Hindlimb muscle (tissue), 1 donor: Measurements from ENCODE around the gene HPN. TPM values are rescaled to one million over a fixed set of nuclear protein-coding genes. Genes with fewer than 3 reads are reported as not detected.

Experiments
- DNase-seq: peaks from one replicate; pipeline ENCODE4 v3.0.0-alpha.2; 2013
- polyA plus RNA-seq: library from polyadenylated mRNA; unstranded; fragments of 120-200 nt; gene quantifications from one replicate; pipeline ENCODE4 v1.2.1, GENCODE V29; 2013; ENCODE audit not compliant: insufficient read length

Gene HPN
- polyA plus RNA-seq, 1 donor = 0.36 TPM

DNA sequence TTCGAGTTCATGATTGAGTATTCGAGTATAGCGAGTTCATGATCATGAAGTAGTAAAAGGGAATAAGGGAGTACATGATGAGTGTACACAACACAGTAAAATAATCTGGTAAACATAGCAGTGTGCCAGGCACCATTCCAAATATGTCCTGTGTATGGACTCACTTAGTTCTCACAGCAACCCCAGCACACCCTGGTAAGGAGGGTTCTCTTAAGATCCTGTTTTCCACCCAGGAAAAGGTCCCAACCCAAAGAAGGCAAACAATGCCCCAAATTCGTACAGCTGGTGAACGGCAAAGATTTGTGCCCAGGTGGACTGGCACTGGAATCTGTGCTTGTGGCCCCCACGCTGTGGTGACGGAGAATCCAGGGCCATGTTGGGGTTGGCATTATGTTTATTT is 21.4 kb downstream of the HPN start:
- no peak for DNase-seq

DNA sequence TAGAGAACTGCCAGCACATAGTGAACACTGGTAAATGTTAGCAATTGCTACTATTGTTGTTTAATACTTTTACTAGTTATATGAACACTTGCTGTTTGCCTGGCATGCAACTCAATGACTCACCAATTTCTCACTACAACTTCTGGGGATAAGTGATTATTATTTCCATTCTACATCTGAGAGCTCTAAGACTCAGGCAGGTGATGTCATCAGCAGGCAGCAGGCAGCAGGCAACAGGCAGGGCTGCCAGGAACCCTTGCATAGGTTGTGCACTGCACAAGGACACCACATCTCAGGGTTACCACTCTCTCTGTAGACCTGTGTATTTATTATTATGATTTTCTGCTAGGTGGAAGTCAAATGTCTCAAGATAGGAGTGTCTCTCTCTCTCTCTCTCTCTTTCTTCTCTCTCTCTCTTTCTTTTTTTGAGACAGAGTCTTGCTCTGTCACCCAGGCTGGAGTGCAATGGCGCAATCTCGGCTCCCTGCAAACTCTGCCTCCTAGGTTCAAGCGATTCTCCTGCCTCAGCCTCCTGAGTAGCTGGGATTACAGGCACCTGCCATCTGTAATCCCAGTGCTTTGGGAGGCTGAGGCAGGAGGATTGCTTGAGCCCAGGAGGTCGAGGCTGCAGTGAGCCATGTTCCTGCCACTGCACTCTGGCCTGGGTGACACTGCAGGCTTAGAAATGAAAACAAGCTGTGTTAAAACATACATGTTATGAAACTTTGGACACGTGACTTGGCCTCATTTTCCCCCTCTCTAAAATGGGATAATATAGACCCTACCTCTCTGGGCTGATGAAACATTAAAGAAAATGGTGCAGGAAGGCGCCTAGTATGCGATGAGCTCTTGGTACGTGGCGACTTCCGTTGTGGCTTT is 22.7 kb downstream of the HPN start:
- no peak for DNase-seq

DNA sequence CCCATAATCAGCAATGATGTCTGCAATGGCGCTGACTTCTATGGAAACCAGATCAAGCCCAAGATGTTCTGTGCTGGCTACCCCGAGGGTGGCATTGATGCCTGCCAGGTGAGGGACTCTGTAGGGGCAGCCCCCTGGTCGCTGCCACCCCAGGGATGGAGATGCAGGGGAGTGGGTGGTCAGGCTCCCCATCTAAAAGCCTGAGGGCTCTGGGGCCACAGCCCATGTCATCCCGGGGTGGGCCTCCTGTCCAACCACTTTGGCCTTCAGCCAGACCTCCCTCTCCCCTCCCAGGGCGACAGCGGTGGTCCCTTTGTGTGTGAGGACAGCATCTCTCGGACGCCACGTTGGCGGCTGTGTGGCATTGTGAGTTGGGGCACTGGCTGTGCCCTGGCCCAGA is 24.1 kb downstream of the HPN start:
- DNase-seq = no peak

DNA sequence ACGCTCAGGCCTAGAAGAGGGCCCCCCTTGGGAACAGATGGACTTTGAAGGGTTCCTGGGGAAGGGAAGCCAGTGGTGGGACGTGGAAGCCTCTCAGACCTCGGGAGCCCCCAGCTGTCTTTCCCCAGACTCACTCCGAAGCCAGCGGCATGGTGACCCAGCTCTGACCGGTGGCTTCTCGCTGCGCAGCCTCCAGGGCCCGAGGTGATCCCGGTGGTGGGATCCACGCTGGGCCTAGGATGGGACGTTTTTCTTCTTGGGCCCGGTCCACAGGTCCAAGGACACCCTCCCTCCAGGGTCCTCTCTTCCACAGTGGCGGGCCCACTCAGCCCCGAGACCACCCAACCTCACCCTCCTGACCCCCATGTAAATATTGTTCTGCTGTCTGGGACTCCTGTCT is 24.6 kb downstream of the HPN start:
- DNase-seq = no peak

DNA sequence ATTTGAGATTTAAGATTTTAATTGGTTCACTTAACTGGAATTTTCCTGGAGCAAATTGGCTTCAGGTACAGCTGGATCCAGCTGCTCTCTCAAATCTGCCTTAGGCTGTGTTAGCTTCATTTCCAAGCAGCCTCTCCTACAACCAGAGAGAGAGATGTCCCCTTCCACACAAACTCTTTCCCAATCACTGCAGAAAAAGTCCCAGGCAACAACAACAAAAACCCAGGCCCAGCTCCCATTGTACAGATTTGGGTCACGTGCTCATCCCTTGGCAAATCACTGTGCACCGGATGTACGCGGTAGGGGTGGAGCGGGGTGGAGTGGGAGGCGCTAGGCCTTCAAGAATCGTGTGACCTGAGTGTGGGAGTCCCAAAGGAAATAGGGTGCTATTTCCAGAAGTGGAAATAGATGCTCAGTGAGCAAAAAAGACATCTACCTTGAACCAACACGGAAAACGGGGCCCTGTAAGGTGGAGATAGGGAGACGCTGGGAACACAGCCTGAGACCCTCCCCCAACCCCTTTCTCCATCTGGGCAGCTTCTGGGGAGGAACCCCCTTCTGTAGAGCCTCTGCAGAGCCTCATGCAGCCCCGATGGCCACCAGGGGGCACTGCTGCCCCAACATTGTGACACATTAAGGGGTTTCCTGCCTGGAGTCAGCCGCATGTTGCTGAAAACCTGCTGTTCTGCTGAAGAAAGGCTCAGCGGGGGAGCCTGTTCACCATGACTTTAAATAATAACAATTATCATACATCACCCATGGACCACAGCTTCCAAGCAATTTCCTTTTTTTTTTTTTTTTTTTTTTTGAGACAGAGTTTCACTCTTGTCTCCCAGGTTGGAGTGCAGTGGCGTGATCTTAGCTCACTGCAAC is 25.4 kb downstream of the HPN start:
- peak; percentile 78 for DNase-seq

DNA sequence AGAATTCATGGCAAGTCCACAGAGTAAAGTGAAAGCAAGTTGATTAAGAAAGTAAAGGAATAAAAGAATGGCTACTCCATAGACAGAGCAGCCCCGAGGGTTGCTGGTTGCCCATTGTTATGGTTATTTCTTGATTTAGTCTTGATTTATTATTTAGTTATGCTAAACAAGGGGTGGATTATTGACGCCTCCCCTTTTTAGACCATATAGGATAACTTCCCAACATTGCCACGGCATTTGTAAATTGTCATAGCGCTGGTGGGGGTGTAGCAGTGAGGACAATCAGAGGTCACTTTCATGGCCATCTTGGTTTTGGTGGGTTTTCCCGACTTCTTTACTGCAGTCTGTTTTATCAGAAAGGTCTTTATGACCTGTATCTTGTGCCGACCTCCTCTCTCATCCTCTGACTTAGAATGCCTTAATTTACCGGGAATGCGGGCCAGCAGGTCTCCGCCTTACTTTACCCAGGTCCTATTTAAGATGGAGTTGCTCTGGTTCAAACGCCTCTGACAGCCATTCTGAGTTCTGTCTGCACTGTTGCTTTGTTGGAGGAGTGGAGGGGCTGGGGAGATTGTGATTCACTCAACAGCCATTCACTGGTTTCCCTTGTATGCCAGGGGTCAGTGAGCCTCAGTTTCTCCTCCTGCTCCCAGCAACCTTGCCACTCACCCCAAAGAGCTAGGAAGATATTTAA is 27.6 kb downstream of the HPN start:
- no peak for DNase-seq

DNA sequence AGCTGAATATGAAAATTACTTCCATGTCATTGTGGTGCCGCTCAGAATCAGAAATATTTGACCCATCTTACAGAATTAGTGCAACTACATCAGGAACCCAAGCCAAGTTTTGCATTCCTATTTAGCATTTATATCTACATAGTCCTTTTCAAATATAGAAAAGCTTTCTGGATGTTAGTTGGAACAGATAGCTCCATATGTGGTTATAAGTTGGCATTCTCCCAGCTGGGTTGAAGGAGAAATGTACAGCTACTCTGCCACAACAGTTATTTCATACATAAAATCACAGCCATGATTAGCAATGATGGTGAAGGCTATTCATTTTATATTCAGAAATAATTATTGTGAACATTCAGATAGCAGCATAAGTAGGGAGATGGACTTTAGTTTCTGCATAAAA is 28.2 kb downstream of the HPN start:
- DNase-seq = no peak

DNA sequence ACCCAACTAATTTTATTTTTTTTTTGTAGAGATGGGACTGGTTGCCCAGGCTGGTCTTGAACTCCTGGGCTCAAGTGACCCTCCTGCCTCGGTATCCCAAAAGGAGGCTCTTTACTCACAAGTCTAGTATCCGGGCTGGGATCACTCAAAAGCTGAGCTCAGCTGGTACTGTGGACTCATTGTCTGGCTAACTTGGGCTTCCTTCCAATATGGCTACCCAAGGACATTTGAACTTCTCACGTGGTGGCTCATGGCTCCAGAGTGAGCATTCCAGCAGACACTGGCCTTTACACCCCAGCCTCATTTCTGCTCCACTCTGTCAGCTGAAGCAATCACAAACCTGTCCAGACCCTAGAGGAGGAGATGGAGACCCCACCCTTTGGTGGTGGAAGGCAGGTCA is 28.9 kb downstream of the HPN start:
- DNase-seq = no peak

DNA sequence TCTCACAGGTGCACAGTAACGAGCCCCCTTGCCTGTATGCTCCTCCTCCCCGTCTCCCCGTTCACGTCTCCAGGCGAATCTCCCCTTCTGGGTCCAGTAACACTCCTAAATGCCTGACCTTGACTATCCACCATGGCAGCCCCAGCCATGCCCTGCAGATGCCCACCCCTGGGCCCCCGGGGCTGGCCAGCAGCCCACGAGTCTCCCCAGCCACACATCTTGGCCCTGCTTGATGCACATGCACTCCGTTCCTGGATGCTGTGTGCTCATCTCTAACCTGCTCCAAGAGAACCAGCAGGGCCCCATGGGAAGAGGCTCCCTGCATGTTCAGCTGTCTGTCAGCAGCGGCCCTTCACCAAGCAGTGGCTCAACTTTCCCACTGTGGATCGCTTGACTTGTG is 32.0 kb downstream of the HPN start:
- DNase-seq = no peak

DNA sequence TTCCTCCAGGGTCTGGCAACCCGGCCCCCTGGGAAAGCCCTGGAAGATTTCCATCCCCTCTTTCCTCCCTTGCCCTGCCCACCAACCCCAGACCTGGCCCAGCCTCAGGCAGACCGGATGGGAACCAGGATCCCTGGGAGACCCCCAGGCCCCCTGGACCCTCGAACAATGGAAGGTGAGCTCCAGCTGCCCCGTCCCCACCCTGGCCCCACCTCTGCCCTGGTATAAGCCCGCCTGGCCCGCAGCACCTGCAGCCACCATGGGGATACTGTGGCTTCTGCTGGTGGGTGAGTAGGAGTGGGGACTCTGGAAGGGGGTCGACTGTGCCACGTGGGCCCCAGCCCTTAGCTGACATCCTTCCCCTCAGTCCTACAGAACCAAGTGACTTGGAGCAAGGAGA is 32.4 kb downstream of the HPN start:
- DNase-seq = no peak

DNA sequence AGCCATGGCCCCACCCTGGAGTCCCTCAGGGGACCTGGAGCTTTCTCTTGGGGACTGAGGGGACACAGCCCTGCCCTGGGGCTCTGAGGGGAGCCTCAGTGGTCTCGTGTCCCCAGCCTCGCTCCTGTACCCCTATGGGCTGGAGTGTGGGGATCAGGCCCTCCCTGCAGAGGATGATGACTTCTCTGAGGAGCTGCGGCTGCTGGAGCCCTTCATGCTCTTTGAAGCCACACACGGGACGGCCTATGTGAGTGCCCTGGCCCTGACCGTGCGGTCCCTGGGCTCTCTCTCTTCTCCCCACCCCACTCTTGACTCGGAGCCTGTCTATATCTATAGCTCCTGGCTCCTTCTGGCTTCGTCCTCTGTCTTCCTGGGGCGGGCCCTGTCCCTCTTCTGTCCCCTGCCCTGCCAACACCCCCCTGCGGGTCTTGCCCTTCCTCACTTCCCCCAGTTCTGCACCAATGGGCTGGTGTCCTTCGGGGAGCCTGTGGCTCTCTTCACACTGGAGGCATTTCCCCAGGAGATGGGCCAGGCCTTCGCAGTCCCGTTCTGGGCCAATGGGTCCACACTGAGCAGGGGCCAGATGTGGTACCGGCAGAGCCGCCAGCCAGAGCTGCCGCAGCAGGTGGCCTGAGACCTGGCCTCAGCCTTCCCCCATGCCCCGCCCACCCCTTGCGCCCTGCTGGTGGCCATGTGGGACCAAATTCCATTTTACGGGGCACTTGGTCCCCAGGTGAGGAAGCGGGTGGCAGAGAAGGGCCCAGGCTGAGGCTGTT is 33.1 kb downstream of the HPN start:
- no peak for DNase-seq

DNA sequence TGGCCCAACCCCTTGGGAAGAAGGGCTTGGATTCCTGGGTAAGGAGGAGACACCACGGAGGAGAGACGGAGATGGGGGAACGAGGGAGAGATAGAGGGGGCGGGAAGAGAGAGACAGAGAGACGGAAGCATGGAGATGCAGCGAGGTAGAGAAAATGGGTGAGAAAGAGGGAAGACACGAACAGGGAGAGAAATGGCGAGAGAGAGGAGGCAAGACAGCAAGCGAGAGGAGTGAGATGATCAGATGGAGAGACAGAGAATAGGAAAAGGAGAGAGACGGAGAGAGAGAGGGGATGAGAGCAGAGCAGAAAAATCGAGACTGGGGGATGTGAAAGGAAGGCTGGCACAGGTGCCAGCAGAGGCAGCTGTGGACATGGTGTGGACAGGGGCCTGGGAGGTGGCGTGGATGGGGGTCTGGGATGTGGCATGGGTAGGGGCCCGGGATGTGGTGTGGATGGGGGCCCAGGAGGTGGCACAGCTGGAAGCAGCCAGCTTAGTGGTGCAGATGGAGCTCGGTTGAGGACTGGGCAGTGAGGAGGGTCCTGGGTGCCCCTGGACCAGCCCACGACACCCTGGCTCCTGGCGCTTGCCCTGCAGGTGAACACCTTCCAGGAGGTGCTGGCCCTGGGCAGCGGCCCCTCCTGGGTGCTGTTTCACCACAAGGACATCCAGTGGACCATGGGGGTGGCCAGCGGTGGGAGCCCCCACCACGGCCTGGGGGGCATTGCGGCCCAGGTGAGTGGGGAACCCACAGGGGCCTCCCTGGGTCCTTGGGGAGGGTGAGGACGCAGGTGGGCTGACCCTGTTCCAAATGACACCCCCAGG is 33.9 kb downstream of the HPN start:
- DNase-seq = no peak

DNA sequence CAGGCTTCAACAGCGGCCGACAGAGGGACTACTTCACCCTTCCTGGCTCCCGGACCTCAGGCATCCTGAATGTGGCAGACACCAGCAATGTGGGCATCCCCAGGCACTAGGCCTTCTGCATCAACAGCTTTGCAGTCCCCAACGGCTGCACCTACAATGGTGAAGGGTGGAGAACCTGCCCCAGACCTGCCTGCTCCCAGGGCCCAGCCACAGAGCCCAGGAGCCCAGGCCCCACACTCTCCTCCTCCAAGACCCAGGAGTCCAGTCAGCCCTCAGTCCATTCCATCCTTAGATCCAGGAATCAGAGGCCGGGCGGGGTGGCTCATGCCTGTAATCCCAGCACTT is 34.5 kb downstream of the HPN start:
- no peak for DNase-seq

DNA sequence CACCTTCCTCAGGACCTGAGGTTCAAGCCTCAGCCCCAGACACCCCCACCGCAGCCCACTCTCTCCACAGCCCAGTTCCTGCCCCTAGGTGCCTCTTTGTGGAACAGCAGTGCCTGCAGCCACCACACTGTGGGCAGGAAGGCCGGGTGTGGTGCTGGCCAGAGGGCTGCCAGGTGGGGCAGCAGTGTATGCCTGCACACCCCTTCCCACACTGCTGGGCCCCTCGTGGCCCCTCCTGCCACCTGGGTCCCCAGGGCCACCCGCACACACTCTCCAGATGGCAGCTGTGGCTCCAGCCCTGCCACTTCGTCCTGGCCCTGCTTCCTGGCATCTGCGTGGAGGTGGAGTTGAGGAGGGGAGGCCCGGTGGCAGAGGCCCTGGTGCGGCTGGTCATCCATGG is 35.1 kb downstream of the HPN start:
- DNase-seq = no peak

DNA sequence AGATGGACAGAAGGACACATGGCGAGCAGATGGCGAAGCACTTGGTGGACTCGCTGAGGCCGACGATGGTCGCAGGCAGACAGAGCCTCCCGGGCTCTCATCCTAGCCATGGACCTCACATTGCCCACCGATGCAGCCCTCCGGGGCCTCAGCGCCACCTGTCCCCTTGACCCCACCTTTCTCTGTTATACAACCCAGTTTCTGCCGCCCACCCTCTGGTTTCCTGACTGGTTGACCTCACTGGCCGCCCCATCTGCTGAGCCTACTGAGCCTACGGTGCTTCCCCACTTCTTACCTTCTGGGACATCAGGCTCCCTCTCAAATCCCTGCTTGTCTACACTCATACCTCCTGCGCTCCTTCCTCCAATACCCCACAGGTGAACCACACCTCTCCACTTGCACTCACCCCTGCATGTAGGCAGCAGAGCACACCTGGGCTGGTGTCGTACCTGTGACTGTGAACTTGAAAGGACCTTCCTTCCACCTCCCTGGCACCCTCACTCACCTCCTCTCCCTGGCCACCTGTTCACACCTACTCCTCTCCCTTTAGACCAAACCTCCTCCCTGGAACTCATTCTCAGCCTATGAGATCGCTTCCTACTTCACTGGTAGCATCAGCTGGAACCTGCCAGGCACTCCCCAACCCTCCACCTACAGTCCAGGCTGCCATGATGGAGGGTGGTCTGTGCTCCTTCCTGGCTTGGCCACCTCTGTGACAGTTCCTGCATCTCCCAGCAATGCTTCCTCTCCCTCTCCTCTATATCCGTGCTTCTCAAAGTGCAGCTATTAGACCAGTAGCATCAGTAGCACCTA is 36.1 kb downstream of the HPN start:
- DNase-seq = no peak

DNA sequence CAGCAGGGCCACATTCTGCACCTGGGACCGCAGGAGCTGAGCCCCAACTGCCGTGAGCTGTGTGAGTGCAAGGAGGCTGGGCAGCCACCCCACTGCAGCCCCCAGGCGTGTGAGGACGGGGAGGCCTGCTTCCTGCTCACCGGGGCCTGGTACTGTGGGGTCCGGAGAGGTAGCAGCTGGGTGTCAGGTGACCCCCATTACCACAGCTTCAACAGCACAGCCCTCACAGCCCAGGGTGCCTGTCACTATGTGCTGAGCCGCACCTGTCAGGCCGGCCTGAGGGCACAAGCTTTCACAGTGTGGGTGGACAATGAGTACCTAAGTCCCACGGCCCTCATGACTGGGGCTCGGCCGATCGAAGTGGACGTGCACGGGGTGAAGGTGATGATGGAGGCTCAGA is 38.3 kb downstream of the HPN start:
- no peak for DNase-seq

DNA sequence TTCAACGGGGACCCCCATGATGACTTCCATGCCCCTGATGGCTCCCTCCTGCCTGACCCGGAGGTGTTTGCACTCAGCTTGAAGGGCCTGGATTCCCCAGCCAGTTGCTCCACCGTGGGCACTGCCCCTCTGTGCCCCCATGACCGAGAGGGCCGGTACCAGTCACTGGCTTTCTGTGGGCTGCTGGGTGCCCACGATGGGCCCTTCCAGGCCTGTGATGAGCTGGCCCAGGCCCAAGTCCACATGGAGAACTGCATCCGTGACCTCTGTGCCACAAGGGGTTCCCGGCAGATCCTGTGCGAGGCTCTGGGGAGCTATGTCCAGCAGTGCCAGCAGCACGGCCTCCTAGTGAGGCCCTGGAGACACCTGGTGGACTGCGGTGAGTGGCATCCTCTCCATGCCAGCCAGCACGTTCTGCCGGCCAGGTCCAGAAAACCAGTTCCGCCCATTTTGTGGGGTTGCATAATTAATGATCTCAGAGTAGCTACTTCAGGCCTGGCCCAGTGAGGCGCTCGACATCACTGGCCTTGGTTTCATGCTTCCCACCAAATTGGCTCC is 39.2 kb downstream of the HPN start:
- DNase-seq = no peak

DNA sequence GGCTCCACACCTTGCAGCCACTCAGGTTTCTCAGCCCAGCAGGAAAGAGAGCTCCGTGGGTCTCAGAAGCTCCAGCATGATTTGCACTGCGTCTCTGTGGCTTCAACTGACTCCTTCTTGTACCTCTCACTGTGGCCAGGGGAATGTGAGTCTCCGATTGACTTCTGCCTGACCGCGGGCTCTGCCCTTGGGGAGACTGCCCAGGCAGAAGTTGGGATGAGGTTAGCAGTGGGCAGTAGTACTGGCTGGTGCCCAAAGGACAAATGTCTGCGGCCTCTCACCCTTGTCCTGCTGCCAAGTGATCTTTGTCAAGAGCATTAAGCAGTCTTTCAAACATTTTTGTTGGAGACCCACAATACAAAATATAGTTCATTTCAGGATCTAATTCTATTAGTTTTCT is 39.7 kb downstream of the HPN start:
- no peak for DNase-seq

DNA sequence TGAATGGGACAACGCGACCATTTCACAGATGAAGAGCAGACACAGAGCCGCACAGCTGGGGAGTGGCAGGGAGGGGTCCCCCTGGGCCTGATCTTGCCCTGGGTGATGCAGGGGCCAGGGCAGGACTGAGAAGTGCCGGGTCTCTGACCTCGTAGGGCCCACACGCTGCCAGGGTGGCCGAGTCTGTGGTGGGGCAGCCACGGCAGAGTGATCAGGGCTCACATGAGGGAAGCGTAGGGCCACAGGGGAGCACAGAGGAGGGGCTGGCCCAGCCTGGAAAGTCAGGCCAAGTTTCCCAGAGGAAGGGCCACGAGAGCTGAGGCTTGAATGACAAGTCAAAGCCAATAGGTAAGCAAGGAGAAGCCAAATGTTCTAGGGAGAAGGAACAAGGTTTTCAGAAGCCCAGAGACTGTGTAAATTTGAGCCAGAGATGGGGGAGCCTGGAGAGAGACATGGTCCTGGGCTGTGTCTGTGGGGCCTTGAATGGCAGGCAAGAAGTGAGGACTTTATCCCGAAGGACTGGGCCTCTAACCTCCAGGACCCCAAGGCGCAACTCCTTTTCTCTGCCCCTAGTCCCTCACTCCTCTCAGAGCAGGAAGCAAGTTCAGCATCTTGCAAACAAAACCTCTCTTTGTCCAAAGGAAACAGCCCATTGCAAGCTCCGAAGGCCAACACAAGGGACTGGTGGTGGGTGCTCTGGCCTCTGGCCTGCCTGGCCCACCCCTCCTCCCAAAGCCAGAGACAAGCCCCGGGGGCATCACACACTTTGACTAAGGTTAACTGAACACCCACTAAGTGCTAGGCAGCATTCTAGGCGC is 42.4 kb downstream of the HPN start:
- no peak for DNase-seq

DNA sequence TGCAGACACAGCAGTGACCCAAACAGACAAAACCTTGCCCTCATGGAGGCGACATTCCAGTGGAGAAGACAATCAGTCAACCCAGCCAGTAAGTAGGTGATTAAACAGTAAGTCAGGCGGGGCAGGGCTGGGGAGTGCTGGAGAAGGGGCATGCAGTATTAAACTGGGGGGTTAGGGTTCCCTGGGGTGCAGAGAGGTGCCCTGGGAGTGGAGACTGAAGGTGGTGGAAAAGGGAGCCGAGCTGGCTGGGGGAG is 42.9 kb downstream of the HPN start:
- DNase-seq = no peak
